WTC11 (cell line): Measurements from ENCODE around the gene AFF3. TPM values are rescaled to one million over a fixed set of nuclear protein-coding genes. Genes with fewer than 3 reads are reported as not detected.

Experiments used
- ATAC-seq: fragments of 200-7000 bp; cut with Tn5 transposase; 2 replicates; pipeline ENCODE4 v1.10.0; 2021; ENCODE audit warnings: mild to moderate bottlenecking, moderate library complexity
- CTCF ChIA-PET: fragments of 300-600 bp; sonication (Branson Sonifier 250); formaldehyde crosslinking; loops from one replicate; lab custom pipeline; 2021; ENCODE audit warnings: antibody characterized with exemption; lab: Charles Lee
- POLR2A ChIA-PET: fragments of 350-600 bp; sonication (Branson Sonifier 250); formaldehyde crosslinking; loops from one replicate; lab custom pipeline; 2021; ENCODE audit warnings: antibody characterized with exemption; lab: Charles Lee
- DNase-seq: peaks from one replicate; pipeline ENCODE4 v3.0.0; 2021; ENCODE audit warnings: low spot score
- H3K27ac Mint-ChIP-seq: 2 replicates; pipeline ENCODE4 v1.8.0; 2021; ENCODE audit warnings: mixed read lengths
- H3K27me3 Mint-ChIP-seq: 2 replicates; pipeline ENCODE4 v1.8.0; 2021; ENCODE audit warnings: low read depth, mild to moderate bottlenecking, moderate library complexity, mixed read lengths
- H3K36me3 Mint-ChIP-seq: 2 replicates; pipeline ENCODE4 v1.8.0; 2021; ENCODE audit warnings: mixed read lengths
- H3K4me1 Mint-ChIP-seq: 2 replicates; pipeline ENCODE4 v1.8.0; 2022; ENCODE audit warnings: mixed read lengths
- H3K4me3 Mint-ChIP-seq: 2 replicates; pipeline ENCODE4 v1.8.0; 2021; ENCODE audit warnings: mild to moderate bottlenecking, moderate library complexity, mixed read lengths
- H3K9me3 Mint-ChIP-seq: 2 replicates; pipeline ENCODE4 v1.8.0; 2021; ENCODE audit warnings: mixed read lengths
- AFF4 ChIP-seq: sonication (generic); formaldehyde crosslinking; IDR thresholded peaks from 2 replicates; pipeline ENCODE4 v1.8.1; 2023; ENCODE audit warnings: mild to moderate bottlenecking, missing genetic modification reagents, borderline replicate concordance
- ARID4B ChIP-seq: sonication (generic); formaldehyde crosslinking; IDR thresholded peaks from 2 replicates; pipeline ENCODE4 v1.8.0; 2023; ENCODE audit warnings: missing genetic modification reagents, mild to moderate bottlenecking, borderline replicate concordance
- ATF3 ChIP-seq: sonication (generic); formaldehyde crosslinking; conservative IDR thresholded peaks from 2 replicates; pipeline ENCODE4 v1.8.1; 2022; ENCODE audit warnings: mild to moderate bottlenecking, missing genetic modification reagents
- ATF6 ChIP-seq: sonication (generic); formaldehyde crosslinking; IDR thresholded peaks from 2 replicates; pipeline ENCODE4 v1.8.1; 2023; ENCODE audit warnings: mild to moderate bottlenecking, missing genetic modification reagents
- GTF2I ChIP-seq: fragments of 250-450 bp; sonication (Bioruptor Pico); conservative IDR thresholded peaks from 2 replicates; pipeline ENCODE4 v1.4.0; 2021; ENCODE audit warnings: mild to moderate bottlenecking
- MAX ChIP-seq: sonication (generic); formaldehyde crosslinking; IDR thresholded peaks from 2 replicates; pipeline ENCODE4 v1.8.0; 2022; ENCODE audit warnings: mild to moderate bottlenecking, missing genetic modification reagents
- NR1H2 ChIP-seq: sonication (generic); formaldehyde crosslinking; IDR thresholded peaks from 2 replicates; pipeline ENCODE4 v1.9.0; 2021; ENCODE audit warnings: mild to moderate bottlenecking, moderate library complexity, missing genetic modification reagents
- PREB ChIP-seq: sonication (generic); formaldehyde crosslinking; IDR thresholded peaks from 2 replicates; pipeline ENCODE4 v1.8.1; 2022; ENCODE audit warnings: mild to moderate bottlenecking, missing genetic modification reagents, moderate library complexity, borderline replicate concordance
- RELA ChIP-seq: sonication (generic); formaldehyde crosslinking; IDR thresholded peaks from 2 replicates; pipeline ENCODE4 v1.8.1; 2022; ENCODE audit warnings: missing genetic modification reagents, mild to moderate bottlenecking, borderline replicate concordance
- SMAD4 ChIP-seq: sonication (generic); formaldehyde crosslinking; IDR thresholded peaks from 2 replicates; pipeline ENCODE4 v1.8.0; 2022; ENCODE audit warnings: mild to moderate bottlenecking, missing genetic modification reagents
- SOX15 ChIP-seq: fragments of 250-450 bp; sonication (Bioruptor Pico); IDR thresholded peaks from 2 replicates; pipeline ENCODE4 v1.9.0; 2021; ENCODE audit warnings: mild to moderate bottlenecking
- SP1 ChIP-seq: sonication (generic); formaldehyde crosslinking; conservative IDR thresholded peaks from 2 replicates; pipeline ENCODE4 v1.8.1; 2022; ENCODE audit warnings: missing genetic modification reagents
- STAT6 ChIP-seq: sonication (generic); formaldehyde crosslinking; conservative IDR thresholded peaks from 2 replicates; pipeline ENCODE4 v1.8.1; 2023; ENCODE audit warnings: mild to moderate bottlenecking, low read depth, missing genetic modification reagents, moderate library complexity
- ZNF121 ChIP-seq: sonication (generic); formaldehyde crosslinking; IDR thresholded peaks from 2 replicates; pipeline ENCODE4 v1.8.0; 2023; ENCODE audit warnings: missing genetic modification reagents
- total RNA-seq: library from RNA; stranded (reverse); gene quantifications from 3 replicates; pipeline ENCODE4 v1.2.3, GENCODE V29; 2021

The AFF3 gene
- total RNA-seq, 1 experiment from 2014 or later = 1.2 TPM

- TF ChIP-seq ARID4B (CRISPR knock-in tag) = no peak
- no peak for TF ChIP-seq STAT6 (CRISPR knock-in tag)
- no peak for TF ChIP-seq PREB (CRISPR knock-in tag)
- no peak for TF ChIP-seq SMAD4
- no peak for TF ChIP-seq GTF2I (CRISPR knock-in tag)
- no peak for TF ChIP-seq RELA
- no peak for TF ChIP-seq AFF4 (CRISPR knock-in tag)
Measured at GRCh38 chr2:99787769-99788382, 354.5 kb downstream of the AFF3 start (continued).

- Mint-ChIP-seq H3K4me1 (no peaks in the 10 kb centered on the region), H3K4me3 (no peak overlapping the region), H3K9me3 (no peaks in the 10 kb centered on the region), H3K27me3 (no peaks in the 10 kb centered on the region), H3K27ac (no peak overlapping the region), H3K36me3 (no peaks in the 10 kb centered on the region)
- POLR2A ChIA-PET = no interaction called here
- DNase-seq (no peak), ATAC-seq (no peak)
- CTCF ChIA-PET = interaction anchor here (1.0 kb wide), 1 partner anchor 33 kb away, joined by 3 read pairs; no protein-coding TSS in a partner anchor
- no peak for TF ChIP-seq ZNF121
- TF ChIP-seq ATF3 (CRISPR knock-in tag) = no peak
- TF ChIP-seq ATF6 (CRISPR knock-in tag) = no peak
- no peak for TF ChIP-seq SOX15
- TF ChIP-seq SP1 (CRISPR knock-in tag) = no peak
- no peak for TF ChIP-seq NR1H2 (CRISPR knock-in tag)
- no peak for TF ChIP-seq MAX (CRISPR knock-in tag)
- TF ChIP-seq ARID4B (CRISPR knock-in tag) = no peak
Measured at GRCh38 chr2:99786636-99787390, 355.6 kb downstream of the AFF3 start.
